ENCODE results near the gene MVP. TPM values are rescaled to one million over a fixed set of nuclear protein-coding genes. Genes with fewer than 3 reads are reported as not detected.

MVP gene
- total RNA-seq, 1 experiment from 2014 or later, result 27.3 TPM

- TF ChIP-seq CTCF (conservative IDR thresholded peaks at IDR 0.05; ENCODE audit: low read depth, low read length), result no peak
- TF ChIP-seq EZH2phosphoT487 (IDR thresholded peaks at IDR 0.05; ENCODE audit: borderline replicate concordance, low read length), result no peak
- Histone ChIP-seq H3K4me1 (ENCODE audit: insufficient read depth, low read length) (peaks cover 4% of the 10 kb centered on the region; the same call in 1 of the 2 replicates), H3K9ac (ENCODE audit: low read length) (no peak overlapping the region), H3K4me2 (ENCODE audit: low read length) (no peak overlapping the region), H3K9me2 (replicated peaks; ENCODE audit: low read length) (no peaks in the 10 kb centered on the region), H3K36me3 (ENCODE audit: low read depth, low read length) (no peaks in the 10 kb centered on the region), H2AFZ (ENCODE audit: low read length) (no peak overlapping the region), H4K20me1 (ENCODE audit: low read length) (no peaks in the 10 kb centered on the region), H3K4me3 (ENCODE audit: low read length) (no peak overlapping the region), H3K9me3 (ENCODE audit: low read length) (no peaks in the 10 kb centered on the region), H3K79me2 (ENCODE audit: low read length) (no peaks in the 10 kb centered on the region), H3K27me3 (ENCODE audit: low read length) (no peaks in the 10 kb centered on the region), H3F3A (ENCODE audit: low read length, unreplicated experiment) (no peaks in the 10 kb centered on the region), H3K27ac (ENCODE audit: low read length) (no peak overlapping the region)
- intact Hi-C loops (cut with micrococcal nuclease), result no loop called here
- ChIA-PET CTCF (interaction anchor here (0.6 kb wide), 1 partner anchor 10 kb away, joined by 3 read pairs; no protein-coding TSS in a partner anchor), POLR2A (ENCODE audit: unreplicated experiment) (no interaction called here)
- DNase-seq (no peak), ATAC-seq (no peak)
- no TSS peak for BruUV-seq (replicated peaks)
Observed at GRCh38 chr16:29834079-29834478, 13.8 kb downstream of the MVP start.

- H3K79me2 ChIP-seq (ENCODE audit: low read length), result no peaks in the 10 kb centered on the region
- H4K20me1 ChIP-seq (ENCODE audit: low read length), result no peaks in the 10 kb centered on the region
- no peak for TF ChIP-seq CTCF (conservative IDR thresholded peaks at IDR 0.05; ENCODE audit: low read depth, low read length)
- TF ChIP-seq EZH2phosphoT487 (IDR thresholded peaks at IDR 0.05; ENCODE audit: borderline replicate concordance, low read length), result no peak
- no peak for TF ChIP-seq EZH2 (IDR thresholded peaks at IDR 0.05; ENCODE audit: low read length, unreplicated experiment)
- no peak overlapping the region for H3K4me2 ChIP-seq (ENCODE audit: low read length)
- no TSS peak for BruUV-seq (replicated peaks)
- H3K4me1 ChIP-seq (ENCODE audit: insufficient read depth, low read length), result no peaks in the 10 kb centered on the region
- intact Hi-C loops (cut with micrococcal nuclease), result no loop called here
- H2AFZ ChIP-seq (ENCODE audit: low read length), result no peak overlapping the region
- no peaks in the 10 kb centered on the region for H3K9me2 ChIP-seq (replicated peaks; ENCODE audit: low read length)
- no peak overlapping the region for H3K27ac ChIP-seq (ENCODE audit: low read length)
- no peaks in the 10 kb centered on the region for H3F3A ChIP-seq (ENCODE audit: low read length, unreplicated experiment)
- H3K9ac ChIP-seq (ENCODE audit: low read length), result no peak overlapping the region
- no peak for ATAC-seq
- H3K9me3 ChIP-seq (ENCODE audit: low read length), result no peaks in the 10 kb centered on the region
- no peak overlapping the region for H3K4me3 ChIP-seq (ENCODE audit: low read length)
- no peaks in the 10 kb centered on the region for H3K36me3 ChIP-seq (ENCODE audit: low read depth, low read length)
- H3K27me3 ChIP-seq (ENCODE audit: low read length), result no peaks in the 10 kb centered on the region
- POLR2A ChIA-PET (ENCODE audit: unreplicated experiment), result no interaction called here
- DNase-seq, result no peak
- CTCF ChIA-PET, result no interaction called here
Observed at GRCh38 chr16:29835926-29836325, 15.7 kb downstream of the MVP start.

GRCh38 chr16:29836623-29837022 is 16.4 kb downstream of the MVP start:
- no TSS peak for BruUV-seq (replicated peaks)
- intact Hi-C loops (cut with micrococcal nuclease), result no loop called here
- ChIA-PET POLR2A (ENCODE audit: unreplicated experiment) (no interaction called here), CTCF (no interaction called here)
- Histone ChIP-seq H3K9me3 (ENCODE audit: low read length) (no peaks in the 10 kb centered on the region), H4K20me1 (ENCODE audit: low read length) (no peaks in the 10 kb centered on the region), H2AFZ (ENCODE audit: low read length) (no peak overlapping the region), H3K79me2 (ENCODE audit: low read length) (no peaks in the 10 kb centered on the region), H3K4me2 (ENCODE audit: low read length) (no peak overlapping the region), H3K4me3 (ENCODE audit: low read length) (no peak overlapping the region), H3K9me2 (replicated peaks; ENCODE audit: low read length) (no peaks in the 10 kb centered on the region), H3K4me1 (ENCODE audit: insufficient read depth, low read length) (no peaks in the 10 kb centered on the region), H3K9ac (ENCODE audit: low read length) (no peak overlapping the region), H3K27me3 (ENCODE audit: low read length) (no peaks in the 10 kb centered on the region), H3F3A (ENCODE audit: low read length, unreplicated experiment) (no peaks in the 10 kb centered on the region), H3K27ac (ENCODE audit: low read length) (no peak overlapping the region), H3K36me3 (ENCODE audit: low read depth, low read length) (no peaks in the 10 kb centered on the region)
- TF ChIP-seq EZH2 (IDR thresholded peaks at IDR 0.05; ENCODE audit: low read length, unreplicated experiment), result no peak
- TF ChIP-seq EZH2phosphoT487 (IDR thresholded peaks at IDR 0.05; ENCODE audit: borderline replicate concordance, low read length), result no peak
- TF ChIP-seq CTCF (conservative IDR thresholded peaks at IDR 0.05; ENCODE audit: low read depth, low read length), result no peak
- DNase-seq (no peak), ATAC-seq (no peak)
